ENCODE results near the gene PCDHB4.
A peak's percentile ranks its signal among the peaks of the same experiment; 100 is the strongest.

- TF ChIP-seq EZH2 (IDR thresholded peaks at IDR 0.05; ENCODE audit: low read depth, low read length, severe bottlenecking) = no peak
- TF ChIP-seq CTCF (IDR thresholded peaks at IDR 0.05; ENCODE audit: control extremely low read depth in 1 of 3, insufficient read depth in 1 of 3, low read depth in 1 of 3, low read length in 3 of 3) = peak; percentile 43 to 77 (median 72)
- no peak for TF ChIP-seq MAX (IDR thresholded peaks at IDR 0.05)
- no peak for TF ChIP-seq EP300 (IDR thresholded peaks at IDR 0.05; ENCODE audit: borderline replicate concordance in 1 of 2, low read depth in 2 of 2, low read length in 2 of 2)
- no peak for TF ChIP-seq GTF2F1 (IDR thresholded peaks at IDR 0.05; ENCODE audit: borderline replicate concordance, low read depth, low read length)
- TF ChIP-seq TEAD4 (IDR thresholded peaks at IDR 0.05; ENCODE audit: low read depth, low read length) = no peak
- TF ChIP-seq CEBPB (IDR thresholded peaks at IDR 0.05; ENCODE audit: low read depth, low read length) = no peak
- peak in 1 of 2 experiments; percentile 49; a peak in 1 of 3 replicates for TF ChIP-seq POLR2A (IDR thresholded peaks at IDR 0.05; ENCODE audit: control extremely low read depth in 1 of 2, low read depth in 2 of 2, low read length in 2 of 2)
- 0 out of 2 replicates have a peak, but pooled peaks have one; percentile 35 for TF ChIP-seq POLR2AphosphoS5 (IDR thresholded peaks at IDR 0.05; ENCODE audit: low read depth, low read length)
- no peak for TF ChIP-seq NRF1 (IDR thresholded peaks at IDR 0.05; ENCODE audit: low read depth, low read length)
Measured at GRCh38 chr5:141135030-141135717, 13.6 kb downstream of the PCDHB4 start, which contains the start of gene PCDHB5.

All from H1 (cell line).